ENCODE measurements around the gene RAB1A. TPM values are rescaled to one million over a fixed set of nuclear protein-coding genes. Genes with fewer than 3 reads are reported as not detected.

RAB1A gene
- total RNA-seq (ENCODE audit: low replicate concordance): 107 and 131 TPM in 2 replicates

DNA sequence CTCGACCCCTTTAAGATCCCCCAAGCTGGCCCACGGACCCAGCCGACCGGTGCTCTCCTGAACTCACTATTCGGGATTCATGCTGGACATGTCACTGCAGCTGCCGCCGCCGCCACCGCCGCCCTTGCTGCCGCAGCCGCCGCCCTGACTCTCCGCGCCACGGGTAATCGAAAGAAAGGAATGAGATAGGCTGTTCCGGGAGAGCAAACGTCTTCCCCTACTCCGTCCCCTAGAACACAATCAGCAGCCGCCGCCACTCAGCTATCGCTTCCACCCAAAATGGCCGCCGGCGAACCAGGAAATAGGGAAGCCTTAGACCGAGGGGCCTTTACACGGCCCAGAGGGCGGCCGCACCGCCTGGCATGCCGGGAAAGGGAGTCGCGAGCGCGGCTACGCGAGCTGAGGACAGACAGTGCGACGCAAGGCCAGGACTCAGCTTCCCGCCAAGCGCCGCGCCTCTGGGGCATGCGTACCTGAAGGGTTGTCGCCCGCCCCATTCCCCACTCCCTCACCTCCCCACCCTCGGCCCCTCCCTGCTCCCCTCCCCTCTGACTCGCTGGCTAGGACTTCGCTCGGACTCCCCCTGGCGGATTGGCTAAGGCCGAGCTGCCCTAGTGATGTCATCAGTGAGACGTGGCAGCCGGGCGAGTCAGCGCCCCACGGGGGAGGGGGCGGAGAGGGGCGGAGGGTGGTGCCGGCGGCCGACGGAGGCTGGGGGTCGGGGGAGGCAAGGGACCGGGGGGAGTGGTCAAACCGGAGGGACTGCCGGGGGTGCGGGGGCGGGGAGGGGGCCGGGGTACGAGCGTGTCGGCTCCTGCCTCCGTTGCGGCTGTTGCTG lies at the start of gene RAB1A:
Gene RAB1A (minus strand): TSS at position 281 of the 838 bp plus-strand sequence. CDS start 191 bp downstream, at position 90.

DNA sequence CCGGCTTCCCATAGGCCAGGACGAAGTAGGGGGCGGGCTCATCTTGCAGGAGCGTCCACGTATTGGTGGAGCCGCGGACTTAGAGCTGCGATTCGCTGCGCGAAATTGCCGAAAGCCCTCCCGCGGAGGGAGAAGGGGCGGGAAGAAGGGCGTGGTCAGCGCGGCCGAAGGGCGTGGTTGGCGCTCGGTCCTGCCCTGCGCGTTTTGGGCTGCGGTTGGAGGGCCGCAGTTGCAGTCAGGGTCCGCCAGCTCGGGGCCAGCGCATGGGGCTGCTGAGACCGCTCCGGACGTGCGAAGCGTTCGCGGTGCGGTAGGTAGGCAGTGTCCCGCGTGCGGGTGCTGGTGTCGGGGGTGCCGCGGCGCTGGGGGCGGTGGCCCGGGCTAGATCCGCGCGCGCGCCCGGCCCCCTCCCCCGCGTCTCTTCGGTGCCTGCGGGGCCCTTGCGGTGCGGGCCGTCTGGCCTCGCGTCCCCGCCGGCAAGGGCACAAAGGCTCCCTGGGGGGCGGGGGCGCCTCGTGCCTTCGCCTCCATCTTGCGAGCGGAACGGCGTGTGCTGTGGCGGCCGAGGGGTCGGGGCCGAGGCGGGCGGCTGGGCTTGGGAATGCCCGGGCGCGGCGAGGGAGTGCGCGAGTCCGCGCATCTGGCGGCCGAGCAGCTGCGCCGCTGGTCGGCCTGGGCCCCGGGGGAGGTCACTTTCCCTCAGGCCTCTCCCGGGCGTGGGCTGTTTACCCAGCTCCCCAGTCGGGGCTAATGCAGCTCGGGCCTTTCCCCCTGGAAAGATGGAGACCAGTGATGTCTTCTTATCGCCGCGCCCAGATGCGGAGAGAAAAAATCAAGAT lies 73.5 kb downstream of the RAB1A start, which contains the start of gene CEP68:
Gene CEP68 (plus strand): TSS at position 202 of the 839 bp plus-strand sequence. CDS start 13,029 bp downstream, outside the sequence.

Other genes with a start within 250 kb of the RAB1A start
- gene SLC1A4, start 140.7 kb downstream of the RAB1A start, total RNA-seq (ENCODE audit: low replicate concordance): 12.3 and 14.8 TPM in 2 replicates
- gene CEP68, start 73.7 kb downstream of the RAB1A start, total RNA-seq (ENCODE audit: low replicate concordance): 4.5 and 8.3 TPM in 2 replicates
- 44.5 and 103 TPM in 2 replicates for gene ACTR2, start 97.7 kb upstream of the RAB1A start, total RNA-seq (ENCODE audit: low replicate concordance)

All from smooth muscle cell of the coronary artery (primary cell).